Thoracic aorta (tissue), 2 donors: ENCODE results near the gene ARHGAP32. TPM values are rescaled to one million over a fixed set of nuclear protein-coding genes. Genes with fewer than 3 reads are reported as not detected.

Source experiments
- ATAC-seq: fragments of 150-250 bp; one replicate; pipeline ENCODE4 v1.8.0; 2017; ENCODE audit warnings: low read depth; ENCODE audit not compliant: insufficient number of reproducible peaks, low FRiP score
- DNase-seq: peaks from one replicate; pipeline ENCODE4 v3.0.0-alpha.2; 2020; ENCODE audit warnings: low spot score
- H3K27ac ChIP-seq, 2 donors: fragments of 200-600 bp; sonication (generic); 1 replicate in 1 of 2; 2 replicates in 1 of 2; pipeline ENCODE4 v1.5.1; 2016; ENCODE audit warnings: mild to moderate bottlenecking in 2 of 2, moderate library complexity in 2 of 2
- H3K27me3 ChIP-seq: fragments of 200-600 bp; sonication (generic); replicated peaks from 2 replicates; pipeline ENCODE4 v1.6.0; 2016; ENCODE audit warnings: mild to moderate bottlenecking; ENCODE audit not compliant: insufficient read depth
- H3K36me3 ChIP-seq: fragments of 200-600 bp; sonication (generic); one replicate; pipeline ENCODE4 v1.5.1; 2016
- H3K4me1 ChIP-seq, 2 donors: fragments of 200-600 bp; sonication (generic); 1 replicate in 1 of 2; 2 replicates in 1 of 2; pipeline versions ENCODE4 v1.5.1 to v1.6.0; 2016; ENCODE audit warnings: low read depth in 2 of 2, mild to moderate bottlenecking in 1 of 2; ENCODE audit not compliant: control insufficient read depth in 1 of 2
- H3K4me3 ChIP-seq: fragments of 200-600 bp; sonication (generic); 2 replicates; pipeline ENCODE4 v1.5.1; 2016; ENCODE audit warnings: mild to moderate bottlenecking
- H3K9me3 ChIP-seq: fragments of 200-600 bp; sonication (generic); 2 replicates; pipeline ENCODE4 v1.5.1; 2016
- total RNA-seq, 2 donors: library from RNA; depleted of rRNA; stranded (reverse); fragments of >200 nt; gene quantifications; one replicate each; pipeline versions ENCODE4 v1.1.0 to v1.2.3, GENCODE V29; 2016
- TF ChIP-seq, protein P1 (sequence below): fragments of 200-600 bp; sonication (generic); IDR thresholded peaks from one replicate; pipeline ENCODE4 v1.5.1; 2019; ENCODE audit warnings: antibody characterized with exemption

Gene ARHGAP32
- total RNA-seq, 2 donors from 2014 or later = 7.9 to 13.8 TPM

DNA sequence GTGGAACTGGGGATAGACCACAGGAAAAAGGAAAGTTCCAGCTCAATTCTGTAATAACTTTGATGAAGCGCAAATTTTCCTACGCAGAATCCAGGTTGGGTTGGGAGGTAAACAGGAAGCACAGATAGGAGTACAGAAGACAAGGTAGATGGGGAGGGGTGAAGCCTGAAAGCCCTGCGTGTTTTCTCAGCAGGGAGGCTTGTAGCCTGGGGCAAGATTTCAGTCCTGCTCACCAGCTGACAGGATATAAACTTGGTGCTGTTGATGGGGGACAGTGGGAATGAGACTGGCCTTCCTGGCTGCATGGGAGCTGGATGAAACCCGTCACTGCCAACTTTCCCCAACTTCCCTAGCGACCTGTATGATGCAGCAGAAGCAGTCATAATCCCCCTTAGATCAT lies 114.9 kb downstream of the ARHGAP32 start:
- Histone ChIP-seq H3K27ac (no peak overlapping the region), H3K4me1 (no peaks in the 10 kb centered on the region), H3K4me3 (no peak overlapping the region), H3K9me3 (no peaks in the 10 kb centered on the region), H3K27me3 (no peaks in the 10 kb centered on the region), H3K36me3 (no peaks in the 10 kb centered on the region)
- ATAC-seq = no peak
- DNase-seq = no peak
- TF ChIP-seq, protein P1, sequence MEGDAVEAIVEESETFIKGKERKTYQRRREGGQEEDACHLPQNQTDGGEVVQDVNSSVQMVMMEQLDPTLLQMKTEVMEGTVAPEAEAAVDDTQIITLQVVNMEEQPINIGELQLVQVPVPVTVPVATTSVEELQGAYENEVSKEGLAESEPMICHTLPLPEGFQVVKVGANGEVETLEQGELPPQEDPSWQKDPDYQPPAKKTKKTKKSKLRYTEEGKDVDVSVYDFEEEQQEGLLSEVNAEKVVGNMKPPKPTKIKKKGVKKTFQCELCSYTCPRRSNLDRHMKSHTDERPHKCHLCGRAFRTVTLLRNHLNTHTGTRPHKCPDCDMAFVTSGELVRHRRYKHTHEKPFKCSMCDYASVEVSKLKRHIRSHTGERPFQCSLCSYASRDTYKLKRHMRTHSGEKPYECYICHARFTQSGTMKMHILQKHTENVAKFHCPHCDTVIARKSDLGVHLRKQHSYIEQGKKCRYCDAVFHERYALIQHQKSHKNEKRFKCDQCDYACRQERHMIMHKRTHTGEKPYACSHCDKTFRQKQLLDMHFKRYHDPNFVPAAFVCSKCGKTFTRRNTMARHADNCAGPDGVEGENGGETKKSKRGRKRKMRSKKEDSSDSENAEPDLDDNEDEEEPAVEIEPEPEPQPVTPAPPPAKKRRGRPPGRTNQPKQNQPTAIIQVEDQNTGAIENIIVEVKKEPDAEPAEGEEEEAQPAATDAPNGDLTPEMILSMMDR = no peak

DNA sequence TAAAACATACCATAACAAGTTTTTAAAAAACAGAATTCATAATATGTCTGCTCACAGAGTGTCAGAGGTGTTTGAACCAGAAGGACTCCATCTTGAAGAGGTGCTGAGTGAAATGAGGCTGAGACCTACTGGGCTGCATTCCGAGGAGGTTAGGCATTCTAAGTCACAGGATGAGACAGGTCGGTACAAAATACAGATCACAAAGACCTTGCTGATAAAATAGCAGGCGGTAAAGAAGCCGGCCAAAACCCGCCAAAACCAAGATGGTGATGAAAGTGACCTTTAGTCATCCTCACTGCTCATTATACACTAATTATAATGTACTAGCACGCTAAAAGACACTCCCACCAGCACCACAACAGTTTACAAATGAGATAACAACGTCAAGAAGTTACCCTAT lies 116.4 kb downstream of the ARHGAP32 start:
- TF ChIP-seq, protein P1 = no peak
- Histone ChIP-seq H3K27me3 (no peaks in the 10 kb centered on the region), H3K4me3 (no peak overlapping the region), H3K27ac (no peak overlapping the region), H3K9me3 (no peaks in the 10 kb centered on the region), H3K4me1 (no peaks in the 10 kb centered on the region), H3K36me3 (no peaks in the 10 kb centered on the region)
- DNase-seq (no peak), ATAC-seq (no peak)

DNA sequence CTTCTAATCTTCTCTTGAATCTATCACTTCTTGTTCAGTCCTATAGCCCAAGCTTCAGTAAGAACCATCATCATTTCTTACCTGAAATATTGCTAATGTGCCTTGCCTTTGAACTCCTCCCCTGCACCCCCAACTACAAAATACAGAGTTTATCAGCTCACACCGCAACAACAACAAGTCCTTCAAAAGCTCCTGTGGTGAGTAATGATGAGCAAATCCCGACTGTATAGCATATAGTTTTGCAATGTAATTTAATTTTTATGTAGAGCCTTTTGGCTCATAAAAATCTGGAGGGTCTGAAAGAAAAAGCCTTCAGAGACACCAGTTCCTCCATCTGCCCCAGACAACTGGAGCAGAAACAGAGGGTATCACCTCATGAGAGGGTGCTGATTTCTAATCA lies 124.7 kb downstream of the ARHGAP32 start:
- Histone ChIP-seq H3K36me3 (peaks cover 7% of the 10 kb centered on the region), H3K27ac (no peak overlapping the region), H3K4me1 (no peaks in the 10 kb centered on the region), H3K4me3 (no peak overlapping the region), H3K27me3 (no peaks in the 10 kb centered on the region), H3K9me3 (no peaks in the 10 kb centered on the region)
- TF ChIP-seq, protein P1 = no peak
- ATAC-seq (no peak), DNase-seq (no peak)

DNA sequence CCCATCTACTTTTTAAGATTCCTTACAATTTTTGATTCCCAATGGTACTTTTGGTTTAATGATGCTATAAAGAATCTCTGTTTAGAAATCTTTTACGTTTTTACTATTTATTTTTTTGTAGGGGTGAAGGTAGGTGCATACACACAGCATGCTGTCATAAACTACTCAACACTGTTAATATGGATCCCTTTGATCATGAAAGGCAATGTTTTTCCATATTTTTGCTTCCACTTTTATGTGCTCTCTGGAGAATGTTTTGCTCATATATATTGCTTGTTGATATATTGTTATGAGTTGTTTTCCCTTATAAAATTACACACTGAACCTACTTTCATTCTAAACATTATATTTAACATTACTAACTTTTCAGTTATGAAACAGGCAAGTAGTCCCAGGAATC lies 125.9 kb downstream of the ARHGAP32 start:
- Histone ChIP-seq H3K4me3 (no peak overlapping the region), H3K27me3 (no peaks in the 10 kb centered on the region), H3K36me3 (peaks cover 7% of the 10 kb centered on the region), H3K27ac (no peak overlapping the region), H3K9me3 (no peaks in the 10 kb centered on the region), H3K4me1 (no peaks in the 10 kb centered on the region)
- TF ChIP-seq, protein P1 = no peak
- ATAC-seq (no peak), DNase-seq (no peak)

DNA sequence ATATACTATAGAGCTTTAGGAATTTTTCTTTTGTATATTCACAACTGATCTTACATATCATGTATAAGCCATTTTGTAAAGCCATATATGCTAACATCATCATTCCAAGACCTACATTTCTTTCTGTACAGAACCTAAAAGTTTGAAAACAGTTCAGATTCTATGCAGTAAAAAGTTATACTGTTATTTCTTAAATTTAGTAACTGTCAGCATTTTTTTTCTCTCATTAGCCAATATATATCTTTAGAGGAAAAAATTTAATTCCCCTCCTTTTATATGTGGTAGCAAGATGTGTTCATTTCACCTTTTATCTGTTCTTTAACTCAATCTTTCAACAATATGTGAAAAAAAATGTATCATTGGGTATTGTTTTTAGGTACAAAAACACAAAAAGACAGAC lies 129.0 kb downstream of the ARHGAP32 start:
- Histone ChIP-seq H3K4me1 (no peaks in the 10 kb centered on the region), H3K36me3 (peaks cover 7% of the 10 kb centered on the region), H3K4me3 (no peak overlapping the region), H3K27ac (no peak overlapping the region), H3K9me3 (no peaks in the 10 kb centered on the region), H3K27me3 (no peaks in the 10 kb centered on the region)
- ATAC-seq = no peak
- TF ChIP-seq, protein P1 = no peak
- DNase-seq = no peak
